Mammary epithelial cell (primary cell): ENCODE results near the gene LTA.

Experiments
- EZH2 ChIP-seq: IDR thresholded peaks from 2 replicates; pipeline ENCODE4 v1.6.1; 2012; ENCODE audit warnings: low read length, inconsistent platforms, borderline replicate concordance
- TF ChIP-seq, protein P1 (sequence below), 2 donors: IDR thresholded peaks in 1 of 2; conservative IDR thresholded peaks in 1 of 2; 2 replicates each; pipeline ENCODE4 v1.5.1; 2011 to 2012; ENCODE audit warnings: inconsistent platforms in 2 of 2, low read length in 2 of 2, mild to moderate bottlenecking in 2 of 2, control low read depth in 1 of 2, low read depth in 1 of 2; ENCODE audit not compliant: insufficient read depth in 1 of 2; ENCODE audit errors: extremely low read depth in 1 of 2

DNA sequence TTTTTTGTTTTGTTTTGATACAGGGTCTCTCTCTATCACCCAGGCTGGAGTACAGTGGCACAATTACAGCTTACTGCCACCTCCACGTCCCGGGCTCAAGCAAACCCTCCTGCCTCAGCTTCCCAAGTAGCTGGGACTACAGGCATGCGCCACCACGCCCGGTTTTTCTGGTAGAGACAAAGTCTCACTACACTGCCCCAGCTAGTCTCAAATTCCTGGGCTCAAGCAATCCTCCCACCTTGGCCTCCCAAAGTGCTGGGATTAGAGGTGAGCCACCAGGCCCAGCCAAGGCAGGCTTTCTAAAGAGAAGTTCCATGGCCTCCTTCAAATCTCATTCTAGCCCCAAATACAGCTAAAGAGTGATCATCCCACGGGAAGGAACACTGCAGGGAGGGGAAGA lies 38.1 kb upstream of the LTA start:
- TF ChIP-seq, protein P1, sequence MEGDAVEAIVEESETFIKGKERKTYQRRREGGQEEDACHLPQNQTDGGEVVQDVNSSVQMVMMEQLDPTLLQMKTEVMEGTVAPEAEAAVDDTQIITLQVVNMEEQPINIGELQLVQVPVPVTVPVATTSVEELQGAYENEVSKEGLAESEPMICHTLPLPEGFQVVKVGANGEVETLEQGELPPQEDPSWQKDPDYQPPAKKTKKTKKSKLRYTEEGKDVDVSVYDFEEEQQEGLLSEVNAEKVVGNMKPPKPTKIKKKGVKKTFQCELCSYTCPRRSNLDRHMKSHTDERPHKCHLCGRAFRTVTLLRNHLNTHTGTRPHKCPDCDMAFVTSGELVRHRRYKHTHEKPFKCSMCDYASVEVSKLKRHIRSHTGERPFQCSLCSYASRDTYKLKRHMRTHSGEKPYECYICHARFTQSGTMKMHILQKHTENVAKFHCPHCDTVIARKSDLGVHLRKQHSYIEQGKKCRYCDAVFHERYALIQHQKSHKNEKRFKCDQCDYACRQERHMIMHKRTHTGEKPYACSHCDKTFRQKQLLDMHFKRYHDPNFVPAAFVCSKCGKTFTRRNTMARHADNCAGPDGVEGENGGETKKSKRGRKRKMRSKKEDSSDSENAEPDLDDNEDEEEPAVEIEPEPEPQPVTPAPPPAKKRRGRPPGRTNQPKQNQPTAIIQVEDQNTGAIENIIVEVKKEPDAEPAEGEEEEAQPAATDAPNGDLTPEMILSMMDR (conservative IDR thresholded peaks at IDR 0.05 in 1 of 2, IDR thresholded peaks at IDR 0.05 in 1 of 2; ENCODE audit: extremely low read depth in 1 of 2, insufficient read depth in 1 of 2, low read depth in 1 of 2, low read length in 2 of 2), result no peak
- no peak for TF ChIP-seq EZH2
